ENCODE data around the gene DMD. TPM values are rescaled to one million over a fixed set of nuclear protein-coding genes. Genes with fewer than 3 reads are reported as not detected.

Gene DMD
- total RNA-seq, 2 experiments from 2014 or later, result 0.20 to 0.47 TPM

GRCh38 chrX:31580726-31581125 is 1630.6 kb downstream of the DMD start:
- no peak for DNase-seq
- Histone ChIP-seq H3K27ac (ENCODE audit: low read depth in 1 of 2, low read length in 2 of 2) (no peak overlapping the region), H3K27me3 (ENCODE audit: control insufficient read depth in 1 of 2, insufficient read depth in 2 of 2, low read length in 2 of 2) (no peaks in the 10 kb centered on the region), H3K4me1 (ENCODE audit: insufficient read depth, low read length) (no peaks in the 10 kb centered on the region), H3K4me3 (ENCODE audit: low read length) (no peak overlapping the region), H3K36me3 (ENCODE audit: insufficient read depth, low read length) (no peaks in the 10 kb centered on the region), H3K9me3 (ENCODE audit: control insufficient read depth in 1 of 2, insufficient read depth in 1 of 2, low read length in 2 of 2) (no peaks in the 10 kb centered on the region)
- ChIA-PET POLR2A (no interaction called here), CTCF (no interaction called here)
- no peak for ATAC-seq (ENCODE audit: poor library complexity)
- no peak for TF ChIP-seq CTCF (IDR thresholded peaks at IDR 0.05)
- no peaks in the 10 kb centered on the region for H3K9me3 Mint-ChIP-seq
- H3K27me3 Mint-ChIP-seq, result no peaks in the 10 kb centered on the region
- no peak overlapping the region for H3K4me3 Mint-ChIP-seq
- no peaks in the 10 kb centered on the region for H3K4me1 Mint-ChIP-seq (ENCODE audit: low read depth)
- H3K36me3 Mint-ChIP-seq (ENCODE audit: low read depth), result no peaks in the 10 kb centered on the region
- intact Hi-C loops (cut with DNase I, micrococcal nuclease), result no loop called here
- no peak overlapping the region for H3K27ac Mint-ChIP-seq

GRCh38 chrX:31580227-31580626 is 1631.1 kb downstream of the DMD start:
- Histone ChIP-seq H3K27ac (ENCODE audit: low read depth in 1 of 2, low read length in 2 of 2) (no peak overlapping the region), H3K4me3 (ENCODE audit: low read length) (no peak overlapping the region), H3K9me3 (ENCODE audit: control insufficient read depth in 1 of 2, insufficient read depth in 1 of 2, low read length in 2 of 2) (no peaks in the 10 kb centered on the region), H3K36me3 (ENCODE audit: insufficient read depth, low read length) (no peaks in the 10 kb centered on the region), H3K27me3 (ENCODE audit: control insufficient read depth in 1 of 2, insufficient read depth in 2 of 2, low read length in 2 of 2) (no peaks in the 10 kb centered on the region), H3K4me1 (ENCODE audit: insufficient read depth, low read length) (no peaks in the 10 kb centered on the region)
- DNase-seq (no peak), ATAC-seq (ENCODE audit: poor library complexity) (no peak)
- intact Hi-C loops (cut with DNase I, micrococcal nuclease), result no loop called here
- Mint-ChIP-seq H3K36me3 (ENCODE audit: low read depth) (no peaks in the 10 kb centered on the region), H3K27ac (no peak overlapping the region), H3K9me3 (no peaks in the 10 kb centered on the region), H3K27me3 (no peaks in the 10 kb centered on the region), H3K4me1 (ENCODE audit: low read depth) (no peaks in the 10 kb centered on the region), H3K4me3 (no peak overlapping the region)
- TF ChIP-seq CTCF (IDR thresholded peaks at IDR 0.05), result no peak
- POLR2A ChIA-PET, result no interaction called here
- CTCF ChIA-PET, result no interaction called here

- TF ChIP-seq CTCF (IDR thresholded peaks at IDR 0.05), result no peak
- H3K4me1 Mint-ChIP-seq (ENCODE audit: low read depth), result no peaks in the 10 kb centered on the region
- H3K9me3 Mint-ChIP-seq, result no peaks in the 10 kb centered on the region
- H3K27ac Mint-ChIP-seq, result no peak overlapping the region
- Histone ChIP-seq H3K9me3 (ENCODE audit: control insufficient read depth in 1 of 2, insufficient read depth in 1 of 2, low read length in 2 of 2) (no peaks in the 10 kb centered on the region), H3K36me3 (ENCODE audit: insufficient read depth, low read length) (no peaks in the 10 kb centered on the region), H3K4me3 (ENCODE audit: low read length) (no peak overlapping the region), H3K4me1 (ENCODE audit: insufficient read depth, low read length) (no peaks in the 10 kb centered on the region), H3K27me3 (ENCODE audit: control insufficient read depth in 1 of 2, insufficient read depth in 2 of 2, low read length in 2 of 2) (no peaks in the 10 kb centered on the region), H3K27ac (ENCODE audit: low read depth in 1 of 2, low read length in 2 of 2) (no peak overlapping the region)
- ATAC-seq (ENCODE audit: poor library complexity) (no peak), DNase-seq (no peak)
- ChIA-PET POLR2A (no interaction called here), CTCF (no interaction called here)
- intact Hi-C loops (cut with DNase I, micrococcal nuclease), result no loop called here
- H3K4me3 Mint-ChIP-seq, result no peak overlapping the region
- no peaks in the 10 kb centered on the region for H3K27me3 Mint-ChIP-seq
- no peaks in the 10 kb centered on the region for H3K36me3 Mint-ChIP-seq (ENCODE audit: low read depth)
Observed at GRCh38 chrX:31572360-31572759, 1639.0 kb downstream of the DMD start.

Data from CD4-positive, alpha-beta T cell (primary cell).